ENCODE measurements around the gene CDKN2AIPNL.
"Not testable (repeated sequence)": the region's sequence is repeated elsewhere in the genome, so short reads cannot be mapped to it uniquely, and the experiment has no call there.

DNA sequence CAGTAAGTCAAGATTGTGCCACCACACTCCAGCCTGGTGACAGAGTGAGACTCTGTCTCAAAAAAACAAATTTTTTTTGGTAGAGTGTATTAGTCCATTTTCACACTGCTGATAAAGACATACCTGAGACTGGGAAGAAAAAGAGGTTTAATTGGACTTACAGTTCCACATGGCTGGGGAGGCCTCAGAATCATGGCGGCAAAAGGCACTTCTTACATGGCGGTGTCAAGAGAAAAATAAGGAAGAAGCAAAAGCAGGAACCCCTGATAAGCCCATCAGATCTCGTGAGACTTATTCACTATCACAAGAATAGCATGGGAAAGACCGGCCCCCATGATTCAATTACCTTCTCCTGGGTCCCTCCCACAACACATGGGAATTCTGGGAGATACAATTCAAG lies 9.4 kb upstream of the CDKN2AIPNL start:
- TF ChIP-seq, protein P1, sequence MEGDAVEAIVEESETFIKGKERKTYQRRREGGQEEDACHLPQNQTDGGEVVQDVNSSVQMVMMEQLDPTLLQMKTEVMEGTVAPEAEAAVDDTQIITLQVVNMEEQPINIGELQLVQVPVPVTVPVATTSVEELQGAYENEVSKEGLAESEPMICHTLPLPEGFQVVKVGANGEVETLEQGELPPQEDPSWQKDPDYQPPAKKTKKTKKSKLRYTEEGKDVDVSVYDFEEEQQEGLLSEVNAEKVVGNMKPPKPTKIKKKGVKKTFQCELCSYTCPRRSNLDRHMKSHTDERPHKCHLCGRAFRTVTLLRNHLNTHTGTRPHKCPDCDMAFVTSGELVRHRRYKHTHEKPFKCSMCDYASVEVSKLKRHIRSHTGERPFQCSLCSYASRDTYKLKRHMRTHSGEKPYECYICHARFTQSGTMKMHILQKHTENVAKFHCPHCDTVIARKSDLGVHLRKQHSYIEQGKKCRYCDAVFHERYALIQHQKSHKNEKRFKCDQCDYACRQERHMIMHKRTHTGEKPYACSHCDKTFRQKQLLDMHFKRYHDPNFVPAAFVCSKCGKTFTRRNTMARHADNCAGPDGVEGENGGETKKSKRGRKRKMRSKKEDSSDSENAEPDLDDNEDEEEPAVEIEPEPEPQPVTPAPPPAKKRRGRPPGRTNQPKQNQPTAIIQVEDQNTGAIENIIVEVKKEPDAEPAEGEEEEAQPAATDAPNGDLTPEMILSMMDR (conservative IDR thresholded peaks at IDR 0.05; ENCODE audit: low read depth, low read length), result not testable (repeated sequence)
- not testable (repeated sequence) for TF ChIP-seq EZH2 (IDR thresholded peaks at IDR 0.05; ENCODE audit: borderline replicate concordance, low read depth, low read length, poor library complexity, severe bottlenecking)

Data from A673 (cell line).